ENCODE results near the gene MFAP4.
"Not testable (repeated sequence)": the region's sequence is repeated elsewhere in the genome, so short reads cannot be mapped to it uniquely, and the experiment has no call there.

Gene MFAP4

DNA sequence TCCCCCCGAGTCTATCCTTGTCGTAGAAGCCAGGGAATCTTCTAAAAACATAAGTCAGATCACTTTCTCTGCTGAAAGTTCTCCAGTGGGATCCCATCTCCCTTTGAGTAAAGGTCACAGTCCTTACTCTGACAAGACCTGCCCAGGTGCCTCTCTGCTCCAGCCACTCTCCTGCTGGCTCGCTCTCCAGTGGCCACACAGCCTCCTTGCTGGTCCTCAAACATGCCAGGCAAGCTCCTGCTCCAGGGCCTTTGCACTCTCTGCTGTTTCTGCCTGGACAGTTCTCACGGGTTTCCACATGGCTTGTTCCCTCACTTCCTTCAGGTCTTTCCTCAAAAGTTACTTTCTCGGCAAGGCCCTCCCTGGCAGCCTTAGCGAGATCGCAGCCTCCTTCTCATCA lies 27.8 kb downstream of the MFAP4 start:
- TF ChIP-seq CTCF (IDR thresholded peaks at IDR 0.05; ENCODE audit: extremely low read depth, missing control alignments), result no peak
- no peak for DNase-seq (ENCODE audit: low spot score)

GRCh38 chr17:19357761-19358160 lies 29.2 kb downstream of the MFAP4 start:
- no peak for DNase-seq (ENCODE audit: low spot score)
- no peak for TF ChIP-seq CTCF (IDR thresholded peaks at IDR 0.05; ENCODE audit: extremely low read depth, missing control alignments)

DNA sequence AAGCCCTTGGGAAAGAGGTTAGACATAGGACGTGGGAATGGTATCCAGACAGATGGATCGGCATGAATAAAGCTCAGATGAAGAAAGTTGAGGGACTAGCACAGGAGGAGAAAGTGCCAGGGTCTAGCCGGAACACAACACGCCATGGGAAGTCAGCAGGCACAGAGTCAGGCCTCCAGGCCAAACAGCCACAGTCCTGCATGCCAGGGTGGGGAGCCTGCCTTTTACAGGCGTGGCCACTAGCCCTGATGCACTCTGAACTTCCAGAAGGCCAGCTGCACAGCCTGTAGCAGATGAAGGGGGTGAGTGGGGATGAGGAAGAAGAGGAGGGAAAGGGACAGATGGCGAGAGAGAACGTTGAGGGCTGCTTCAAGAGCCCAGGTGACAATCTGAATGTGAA lies 29.6 kb downstream of the MFAP4 start:
- DNase-seq (ENCODE audit: low spot score), result no peak
- TF ChIP-seq CTCF (IDR thresholded peaks at IDR 0.05; ENCODE audit: extremely low read depth, missing control alignments), result no peak

DNA sequence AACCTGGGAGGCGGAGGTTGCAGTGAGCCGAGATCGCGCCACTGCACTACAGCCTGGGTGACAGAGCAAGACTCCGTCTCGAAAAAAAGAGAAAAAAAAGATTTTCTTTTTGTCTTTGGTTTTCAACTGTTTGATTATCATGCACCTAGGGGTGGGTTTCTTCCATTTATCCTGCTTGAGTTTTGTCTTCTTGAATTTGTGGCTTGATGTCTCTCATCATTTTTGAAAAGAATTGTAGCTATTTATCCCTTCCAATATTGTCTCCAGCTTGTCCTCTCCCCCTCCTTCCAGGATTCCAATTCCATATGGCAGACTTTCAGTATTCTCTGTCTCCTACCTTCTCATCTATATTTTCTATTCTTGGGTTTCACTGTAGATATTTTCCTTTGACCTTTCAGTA lies 32.2 kb downstream of the MFAP4 start:
- DNase-seq (ENCODE audit: low spot score), result no peak
- TF ChIP-seq CTCF (IDR thresholded peaks at IDR 0.05; ENCODE audit: extremely low read depth, missing control alignments), result no peak

- DNase-seq (ENCODE audit: low spot score), result not testable (repeated sequence)
Measured at GRCh38 chr17:19353401-19353800, 33.6 kb downstream of the MFAP4 start.

- DNase-seq (ENCODE audit: low spot score), result no peak
- TF ChIP-seq CTCF (IDR thresholded peaks at IDR 0.05; ENCODE audit: extremely low read depth, missing control alignments), result no peak
Measured at GRCh38 chr17:19348806-19349205, 38.2 kb downstream of the MFAP4 start.

DNA sequence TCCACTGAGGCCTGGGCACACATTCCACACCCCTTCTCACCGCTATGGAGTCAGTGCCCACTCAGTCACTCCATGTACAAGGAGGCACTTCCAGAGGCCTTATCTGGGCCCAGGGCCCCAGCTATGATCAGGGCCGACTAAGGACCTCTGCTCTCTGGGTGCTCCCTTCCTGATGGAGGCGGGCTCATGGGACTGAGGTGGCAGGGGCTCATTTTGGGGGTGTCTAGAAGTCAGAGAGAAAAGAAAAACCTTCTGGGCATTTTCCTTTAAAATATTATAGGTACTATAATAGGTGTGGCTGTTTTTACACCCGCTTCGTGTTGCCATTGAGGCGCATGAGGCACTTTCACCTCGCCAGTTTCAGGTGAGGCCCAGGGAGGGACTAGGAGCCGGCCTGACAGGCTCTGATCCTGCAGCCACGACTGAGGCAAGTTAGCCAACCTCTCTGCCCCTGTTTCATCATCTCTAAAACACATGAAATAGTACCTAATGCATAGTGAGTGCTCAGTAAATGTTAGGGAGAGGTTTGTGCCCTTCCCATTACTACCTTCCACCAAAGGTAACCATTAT lies 38.8 kb downstream of the MFAP4 start:
- DNase-seq (ENCODE audit: low spot score), result no peak
- no peak for TF ChIP-seq CTCF (IDR thresholded peaks at IDR 0.05; ENCODE audit: extremely low read depth, missing control alignments)

- no peak for DNase-seq (ENCODE audit: low spot score)
- no peak for TF ChIP-seq CTCF (IDR thresholded peaks at IDR 0.05; ENCODE audit: extremely low read depth, missing control alignments)
Measured at GRCh38 chr17:19347323-19348080, 39.5 kb downstream of the MFAP4 start.
